IMR-90 (cell line): Measurements from ENCODE around the gene CYFIP2. TPM values are rescaled to one million over a fixed set of nuclear protein-coding genes. Genes with fewer than 3 reads are reported as not detected.

ENCODE experiments used
- ATAC-seq: fragments of 200-7000 bp; cut with Tn5 transposase; 2 replicates; pipeline ENCODE4 v1.9.1; 2020; ENCODE audit warnings: low read depth, mild to moderate bottlenecking, moderate library complexity
- BruUV-seq: library from RNA; stranded (reverse); fragments of 400-500 nt; replicated peaks from 2 replicates; lab custom pipeline; 2021; lab: Mats Ljungman, UMichigan
- CTCF ChIA-PET: fragments of 300-600 bp; formaldehyde crosslinking; extraction: SDS; loops from one replicate; lab custom pipeline; 2021; ENCODE audit warnings: antibody characterized with exemption; lab: Yijun Ruan, JAX
- POLR2A ChIA-PET: fragments of 300-600 bp; sonication (Branson Sonifier 250); formaldehyde crosslinking; loops from one replicate; lab custom pipeline; 2022; ENCODE audit warnings: antibody characterized with exemption; ENCODE audit not compliant: unreplicated experiment; lab: Charles Lee
- DNase-seq: peaks from one replicate; pipeline ENCODE4 v3.0.0; 2013
- H2AFZ ChIP-seq: replicated peaks from 2 replicates; pipeline ENCODE3; 2013; ENCODE audit warnings: low read length, mild to moderate bottlenecking; ENCODE audit not compliant: poor library complexity
- H2AK5ac ChIP-seq: 2 replicates; pipeline ENCODE4 v1.6.1; 2013; ENCODE audit warnings: low read depth, low read length, inconsistent platforms
- H2AK9ac ChIP-seq: replicated peaks from 2 replicates; pipeline ENCODE3; 2013; ENCODE audit warnings: mild to moderate bottlenecking, low read depth, low read length, moderate library complexity; ENCODE audit not compliant: poor library complexity
- H2BK120ac ChIP-seq: 2 replicates; pipeline ENCODE4 v1.6.1; 2013; ENCODE audit warnings: low read depth, low read length, inconsistent platforms
- H2BK15ac ChIP-seq: 3 replicates; pipeline ENCODE4 v1.6.1; 2013; ENCODE audit warnings: low read depth, low read length, inconsistent platforms
- H2BK20ac ChIP-seq: 2 replicates; pipeline ENCODE4 v1.6.1; 2013; ENCODE audit warnings: low read depth, mild to moderate bottlenecking, inconsistent platforms, low read length, moderate library complexity
- H2BK5ac ChIP-seq: 2 replicates; pipeline ENCODE4 v1.6.1; 2013; ENCODE audit warnings: mild to moderate bottlenecking, low read depth, low read length, inconsistent platforms; ENCODE audit not compliant: poor library complexity, severe bottlenecking
- H3K14ac ChIP-seq: replicated peaks from 2 replicates; pipeline ENCODE4 v1.6.1; 2013; ENCODE audit warnings: low read depth, low read length, inconsistent platforms
- H3K18ac ChIP-seq: 2 replicates; pipeline ENCODE4 v1.6.1; 2013; ENCODE audit warnings: low read depth, low read length, control low read depth
- H3K23ac ChIP-seq: 2 replicates; pipeline ENCODE4 v1.6.1; 2013; ENCODE audit warnings: low read depth, low read length, inconsistent platforms
- H3K27ac ChIP-seq: 2 replicates; pipeline ENCODE4 v1.5.1; 2013; ENCODE audit warnings: mild to moderate bottlenecking, control low read depth, low read length; ENCODE audit not compliant: insufficient read depth
- H3K27me3 ChIP-seq: 2 replicates; pipeline ENCODE4 v1.6.1; 2013; ENCODE audit warnings: low read length; ENCODE audit not compliant: control insufficient read depth, insufficient read depth
- H3K36me3 ChIP-seq: 2 replicates; pipeline ENCODE4 v1.6.1; 2013; ENCODE audit warnings: low read length, mixed read lengths; ENCODE audit not compliant: control insufficient read depth, insufficient read depth
- H3K4ac ChIP-seq: 2 replicates; pipeline ENCODE4 v1.6.1; 2013; ENCODE audit warnings: low read depth, low read length, inconsistent platforms
- H3K4me1 ChIP-seq: 2 replicates; pipeline ENCODE4 v1.6.1; 2013; ENCODE audit warnings: low read length, mixed read lengths; ENCODE audit not compliant: control insufficient read depth, insufficient read depth
- H3K4me2 ChIP-seq: 2 replicates; pipeline ENCODE4 v1.6.1; 2013; ENCODE audit warnings: low read depth, mild to moderate bottlenecking, control low read depth, low read length, moderate library complexity
- H3K4me3 ChIP-seq: 2 replicates; pipeline ENCODE4 v1.5.1; 2013; ENCODE audit warnings: low read depth, mild to moderate bottlenecking, control low read depth, low read length, moderate library complexity; ENCODE audit not compliant: insufficient read depth
- H3K56ac ChIP-seq: 2 replicates; pipeline ENCODE4 v1.6.1; 2013; ENCODE audit warnings: low read length, inconsistent platforms; ENCODE audit not compliant: insufficient read depth; ENCODE audit errors: extremely low read depth
- H3K79me1 ChIP-seq, 2 experiments: 2 replicates each; pipeline ENCODE4 v1.6.1; 2013; ENCODE audit warnings: low read length in 2 of 2, inconsistent platforms in 1 of 2, low read depth in 1 of 2
- H3K9ac ChIP-seq: 2 replicates; pipeline ENCODE4 v1.6.1; 2013; ENCODE audit warnings: low read depth, low read length, control low read depth
- H3K9me1 ChIP-seq: 2 replicates; pipeline ENCODE4 v1.6.1; 2013; ENCODE audit warnings: low read length, inconsistent platforms; ENCODE audit not compliant: insufficient read depth
- H3K9me3 ChIP-seq: 2 replicates; pipeline ENCODE4 v1.6.1; 2013; ENCODE audit warnings: low read length; ENCODE audit not compliant: control insufficient read depth, insufficient read depth
- H4K20me1 ChIP-seq: 2 replicates; pipeline ENCODE4 v1.6.1; 2013; ENCODE audit warnings: low read length, inconsistent platforms; ENCODE audit not compliant: insufficient read depth
- H4K5ac ChIP-seq: 2 replicates; pipeline ENCODE4 v1.6.1; 2013; ENCODE audit warnings: mild to moderate bottlenecking, low read depth, low read length, control low read depth
- H4K8ac ChIP-seq, 2 experiments: 2 replicates each; pipeline ENCODE4 v1.6.1; 2013; ENCODE audit warnings: low read depth in 2 of 2, low read length in 2 of 2, control low read depth in 1 of 2, inconsistent platforms in 1 of 2
- H4K91ac ChIP-seq: 2 replicates; pipeline ENCODE4 v1.6.1; 2013; ENCODE audit warnings: low read depth, low read length, inconsistent platforms; ENCODE audit not compliant: insufficient read depth
- CHD1 ChIP-seq: IDR thresholded peaks from 2 replicates; pipeline ENCODE4 v1.6.1; 2012; ENCODE audit warnings: low read depth, low read length, improper control_type of control experiment
- CTCF ChIP-seq: conservative IDR thresholded peaks from 2 replicates; pipeline ENCODE4 v1.5.1; 2012; ENCODE audit warnings: mild to moderate bottlenecking, low read depth, low read length, improper control_type of control experiment
- ELK1 ChIP-seq: fragments of 150-350 bp; IDR thresholded peaks from 2 replicates; pipeline ENCODE4 v1.6.1; 2016; ENCODE audit warnings: low read depth, mild to moderate bottlenecking, low read length, moderate library complexity, borderline replicate concordance
- FOS ChIP-seq: fragments of 150-350 bp; IDR thresholded peaks from 2 replicates; pipeline ENCODE4 v1.6.1; 2016; ENCODE audit warnings: low read depth, low read length
- MAFK ChIP-seq: IDR thresholded peaks from 2 replicates; pipeline ENCODE4 v1.6.1; 2012; ENCODE audit warnings: low read depth, low read length, improper control_type of control experiment
- MAZ ChIP-seq: IDR thresholded peaks from 2 replicates; pipeline ENCODE4 v1.6.1; 2012; ENCODE audit warnings: low read depth, mild to moderate bottlenecking, low read length, improper control_type of control experiment, moderate library complexity, borderline replicate concordance
- MXI1 ChIP-seq: IDR thresholded peaks from 2 replicates; pipeline ENCODE4 v1.6.1; 2012; ENCODE audit warnings: low read depth, mild to moderate bottlenecking, low read length, moderate library complexity, borderline replicate concordance
- SMC3 ChIP-seq: fragments of 150-350 bp; IDR thresholded peaks from 2 replicates; pipeline ENCODE4 v1.6.1; 2016; ENCODE audit warnings: low read depth, mild to moderate bottlenecking, antibody characterized with exemption, low read length, moderate library complexity
- USF2 ChIP-seq: fragments of 150-350 bp; IDR thresholded peaks from 2 replicates; pipeline ENCODE4 v1.6.1; 2017; ENCODE audit warnings: mild to moderate bottlenecking, antibody characterized with exemption, low read length, low read depth
- WGBS, 2 experiments: methylation state at CpG; one replicate each; pipeline versions ENCODE4 v1.1.5 to v1.1.7; 2013; ENCODE audit warnings: missing lambda C conversion rate in 2 of 2; ENCODE audit not compliant: insufficient read length in 1 of 2; ENCODE audit errors: extremely low coverage in 2 of 2; 5-methylcytosine and 5-hydroxymethylcytosine counted together
- dilution Hi-C: fragments of 300-500 bp; cut with HindIII; formaldehyde crosslinking; loops from one replicate; pipeline ENCODE4 v1.14.3; 2018; ENCODE audit warnings: low sequenced_read_pairs; ENCODE audit not compliant: unreplicated experiment
- in situ Hi-C: fragments of 300-500 bp; cut with MboI; formaldehyde crosslinking; loops from 3 replicates; pipeline ENCODE4 v1.14.3; 2019; ENCODE audit warnings: low sequenced_read_pairs, inconsistent platforms, mixed read lengths
- intact Hi-C: fragments of 100-400 bp; cut with micrococcal nuclease; formaldehyde crosslinking; loops from 2 replicates; pipeline ENCODE4 v1.10.0; 2022
- polyA plus RNA-seq, 3 experiments: library from polyadenylated mRNA; depleted of rRNA; stranded (reverse); fragments of >200 nt; gene quantifications; 2 replicates each; pipeline ENCODE4 v1.2.3, GENCODE V29; 2012; ENCODE audit warnings: low replicate concordance in 1 of 3
- total RNA-seq: library from RNA; depleted of rRNA; stranded (reverse); fragments of >200 nt; gene quantifications from 2 replicates; pipeline ENCODE4 v1.2.3, GENCODE V29; 2012

The CYFIP2 gene
- total and polyA plus RNA-seq, 2 of the 4 experiments (the other 2 are of a cell fraction) = 6.8 to 13.4 TPM

GRCh38 chr5:157369507-157369906 lies 103.6 kb downstream of the CYFIP2 start:
- H4K8ac ChIP-seq = peak overlapping the region in 1 of 2 experiments; percentile 22; a peak in 2 of 4 replicates
- ATAC-seq = no peak
- DNase-seq = no peak
- no peak overlapping the region for H2BK5ac ChIP-seq
- H2BK20ac ChIP-seq = peak overlapping the region; percentile 22
- intact Hi-C loops (loop anchor here (5.0 kb wide), 1 partner anchor 42 kb away; no protein-coding TSS in a partner anchor), dilution Hi-C loops (no loop called here), in situ Hi-C loops (loop anchor here (5.0 kb wide), 1 partner anchor 108 kb away; no protein-coding TSS in a partner anchor)
- no peak overlapping the region for H3K4me3 ChIP-seq
- H3K4ac ChIP-seq = peak overlapping the region; percentile 12
- H3K79me1 ChIP-seq = no peaks in the 10 kb centered on the region
- no peak overlapping the region for H3K56ac ChIP-seq
- ChIA-PET CTCF (interaction anchor here (0.7 to 1.0 kb wide), 3 partner anchors 15 to 102 kb away, joined by 3 to 4 read pairs (median 3); no protein-coding TSS in a partner anchor), POLR2A (no interaction called here)
- no peak overlapping the region for H3K18ac ChIP-seq
- no peaks in the 10 kb centered on the region for H4K20me1 ChIP-seq
- H4K91ac ChIP-seq = peak overlapping the region; percentile 67
- 0 out of 2 replicates have a peak overlapping the region, but pooled peaks have one; percentile 40 for H4K5ac ChIP-seq
- WGBS, 2 experiments = 90% methylated on average over 2 of the region's 2 CpGs; no CpG with 5 or more reads in 1 of the 2 experiments
- peak overlapping the region; percentile 76; the same call in 1 of the 3 replicates for H2BK15ac ChIP-seq
- no peak overlapping the region for H3K27ac ChIP-seq
- peak overlapping the region; percentile 4; the same call in 1 of the 2 replicates for H3K14ac ChIP-seq
- no peaks in the 10 kb centered on the region for H3K27me3 ChIP-seq
- H3K23ac ChIP-seq = no peak overlapping the region
- H3K9me1 ChIP-seq = peaks cover 9% of the 10 kb centered on the region; the same call in 1 of the 2 replicates
- H3K9ac ChIP-seq = no peak overlapping the region
- no peaks in the 10 kb centered on the region for H3K36me3 ChIP-seq
- BruUV-seq = no TSS peak
- H3K9me3 ChIP-seq = no peaks in the 10 kb centered on the region
- H2AFZ ChIP-seq = no peak overlapping the region
- peaks cover 11% of the 10 kb centered on the region for H3K4me1 ChIP-seq
- H2AK5ac ChIP-seq = peak overlapping the region; percentile 52
- TF ChIP-seq MXI1 (no peak), FOS (no peak), MAZ (no peak), MAFK (no peak), SMC3 (no peak), CTCF (no peak), ELK1 (no peak), CHD1 (no peak), USF2 (no peak)
- H2AK9ac ChIP-seq = no peak overlapping the region
- peak overlapping the region; percentile 69 for H2BK120ac ChIP-seq
- no peak overlapping the region for H3K4me2 ChIP-seq
